Keratinocyte (primary cell): ENCODE measurements around the gene CLSTN2. TPM values are rescaled to one million over a fixed set of nuclear protein-coding genes. Genes with fewer than 3 reads are reported as not detected.

Experiments
- DNase-seq: peaks from one replicate; pipeline ENCODE4 v3.0.0-alpha.2; 2011; ENCODE audit warnings: low read depth, missing footprints, low spot score
- FAIRE-seq: peaks from 2 replicates; lab custom pipeline; 2011; peaks lifted over from hg19 to GRCh38; lab: Jason Lieb, UNC
- H2AFZ ChIP-seq: 2 replicates; pipeline ENCODE4 v1.6.0; 2012; ENCODE audit warnings: low read length, control low read depth, inconsistent platforms; ENCODE audit not compliant: control insufficient read depth
- H3K27ac ChIP-seq: 2 replicates; pipeline ENCODE4 v1.5.1; 2011; ENCODE audit warnings: low read length; ENCODE audit not compliant: control insufficient read depth, insufficient read depth
- H3K27me3 ChIP-seq: 3 replicates; pipeline ENCODE4 v1.6.0; 2011; ENCODE audit warnings: low read length; ENCODE audit not compliant: control insufficient read depth, insufficient read depth; ENCODE audit errors: extremely low read depth
- H3K36me3 ChIP-seq, 2 experiments: 2 replicates in 1 of 2; 3 replicates in 1 of 2; pipeline ENCODE4 v1.5.1; 2011; ENCODE audit warnings: low read length in 2 of 2, mild to moderate bottlenecking in 1 of 2; ENCODE audit not compliant: control insufficient read depth in 2 of 2, insufficient read depth in 2 of 2; ENCODE audit errors: extremely low read depth in 1 of 2
- H3K4me1 ChIP-seq: 3 replicates; pipeline ENCODE4 v1.5.1; 2011; ENCODE audit warnings: low read length; ENCODE audit not compliant: control insufficient read depth, insufficient read depth; ENCODE audit errors: extremely low read depth
- H3K4me2 ChIP-seq: 3 replicates; pipeline ENCODE4 v1.6.0; 2011; ENCODE audit warnings: low read depth, low read length; ENCODE audit not compliant: control insufficient read depth, insufficient read depth; ENCODE audit errors: extremely low read depth
- H3K4me3 ChIP-seq, 3 experiments: fragments of 200-600 bp in 1 of 3; sonication (generic) in 1 of 3; 2 replicates in 2 of 3; 3 replicates in 1 of 3; pipeline ENCODE4 v1.5.1; 2011 to 2016; ENCODE audit warnings: low read length in 3 of 3, mild to moderate bottlenecking in 3 of 3, control low read depth in 2 of 3, inconsistent platforms in 1 of 3, low read depth in 1 of 3, mixed read lengths in 1 of 3, mixed run types in 1 of 3, moderate library complexity in 1 of 3; ENCODE audit not compliant: control insufficient read depth in 2 of 3, insufficient read depth in 2 of 3; ENCODE audit errors: extremely low read depth in 1 of 3
- H3K79me2 ChIP-seq: 2 replicates; pipeline ENCODE4 v1.6.0; 2012; ENCODE audit warnings: low read length; ENCODE audit not compliant: control insufficient read depth, insufficient read depth
- H3K9ac ChIP-seq: 3 replicates; pipeline ENCODE4 v1.6.0; 2011; ENCODE audit warnings: low read length; ENCODE audit not compliant: control insufficient read depth, insufficient read depth; ENCODE audit errors: extremely low read depth
- H3K9me1 ChIP-seq: 3 replicates; pipeline ENCODE4 v1.6.0; 2011; ENCODE audit warnings: low read length; ENCODE audit not compliant: control insufficient read depth, insufficient read depth; ENCODE audit errors: extremely low read depth
- H3K9me3 ChIP-seq: 2 replicates; pipeline ENCODE4 v1.5.1; 2012; ENCODE audit warnings: low read depth, low read length; ENCODE audit not compliant: control insufficient read depth
- H4K20me1 ChIP-seq: 3 replicates; pipeline ENCODE4 v1.6.0; 2011; ENCODE audit warnings: low read length; ENCODE audit not compliant: control insufficient read depth, insufficient read depth; ENCODE audit errors: extremely low read depth
- CTCF ChIP-seq, 3 experiments: IDR thresholded peaks in 1 of 3; conservative IDR thresholded peaks in 1 of 3; optimal IDR thresholded peaks in 1 of 3; 2 replicates in 2 of 3; 3 replicates in 1 of 3; pipeline versions ENCODE3 to v1.5.1; 2011; ENCODE audit warnings: low read length in 3 of 3, mild to moderate bottlenecking in 3 of 3, moderate library complexity in 2 of 3, control low read depth in 1 of 3, inconsistent platforms in 1 of 3; ENCODE audit not compliant: insufficient read depth in 2 of 3; ENCODE audit errors: extremely low read depth in 1 of 3
- EZH2 ChIP-seq: IDR thresholded peaks from one replicate; pipeline ENCODE4 v1.6.1; 2012; ENCODE audit warnings: inconsistent platforms, mild to moderate bottlenecking, low read length, moderate library complexity
- dilution Hi-C: fragments of 300-500 bp; cut with MboI; formaldehyde crosslinking; loops from one replicate; pipeline ENCODE4 v1.7.0; 2020; ENCODE audit warnings: low sequenced_read_pairs; ENCODE audit not compliant: extremely low pct_ligation_motif_present
- polyA plus RNA-seq, 5 experiments: library from polyadenylated mRNA; depleted of rRNA in 3 of 5; stranded (reverse) in 3 of 5; stranded (forward) in 1 of 5; unstranded in 1 of 5; fragments of >200 nt; gene quantifications; 1 replicate in 1 of 5; 2 replicates in 3 of 5; 3 replicates in 1 of 5; pipeline versions ENCODE4 v1.2.1 to v1.2.3, GENCODE V29; 2011 to 2012; ENCODE audit warnings: missing spikeins in 2 of 5, low read depth in 1 of 5, low replicate concordance in 1 of 5

The CLSTN2 gene
- polyA plus RNA-seq, 1 donor (not counting 4 experiments of a cell fraction or from before 2014, with no cell fraction given), result 0.09 TPM

DNA sequence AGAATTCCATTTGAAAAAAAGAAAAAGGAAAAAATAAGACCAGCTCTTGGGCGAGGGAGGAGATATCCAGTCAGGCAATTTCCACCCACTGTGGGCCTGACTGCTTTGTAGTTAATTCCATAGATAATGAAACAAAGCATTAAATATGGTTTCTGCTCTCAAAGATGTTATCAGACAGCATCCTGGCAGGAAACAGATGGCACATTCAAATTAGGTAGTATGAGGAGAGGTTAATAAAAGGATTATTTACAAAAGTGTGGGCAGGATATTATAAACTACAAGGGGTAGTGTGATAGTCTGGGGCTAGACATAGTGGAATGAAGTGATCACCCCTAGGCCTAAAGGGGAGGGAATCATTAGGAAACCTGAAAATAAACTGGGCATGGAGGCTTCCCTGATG lies 193.2 kb downstream of the CLSTN2 start:
- FAIRE-seq (no peak), DNase-seq (no peak)
- Histone ChIP-seq H4K20me1 (no peaks in the 10 kb centered on the region), H3K79me2 (no peaks in the 10 kb centered on the region), H3K9ac (no peak overlapping the region), H3K9me1 (no peaks in the 10 kb centered on the region), H3K4me2 (no peak overlapping the region), H3K27me3 (peaks cover 13% of the 10 kb centered on the region), H3K36me3 (no peaks in the 10 kb centered on the region), H3K4me1 (no peaks in the 10 kb centered on the region), H3K27ac (no peak overlapping the region), H2AFZ (no peak overlapping the region), H3K9me3 (no peaks in the 10 kb centered on the region), H3K4me3 (no peak overlapping the region)
- TF ChIP-seq CTCF (optimal IDR thresholded peaks at IDR 0.05 in 1 of 3, IDR thresholded peaks at IDR 0.05 in 1 of 3, conservative IDR thresholded peaks at IDR 0.05 in 1 of 3; ENCODE audit: extremely low read depth in 1 of 3, insufficient read depth in 2 of 3, low read length in 3 of 3) (no peak), EZH2 (no peak)
- dilution Hi-C loops, result no loop called here

DNA sequence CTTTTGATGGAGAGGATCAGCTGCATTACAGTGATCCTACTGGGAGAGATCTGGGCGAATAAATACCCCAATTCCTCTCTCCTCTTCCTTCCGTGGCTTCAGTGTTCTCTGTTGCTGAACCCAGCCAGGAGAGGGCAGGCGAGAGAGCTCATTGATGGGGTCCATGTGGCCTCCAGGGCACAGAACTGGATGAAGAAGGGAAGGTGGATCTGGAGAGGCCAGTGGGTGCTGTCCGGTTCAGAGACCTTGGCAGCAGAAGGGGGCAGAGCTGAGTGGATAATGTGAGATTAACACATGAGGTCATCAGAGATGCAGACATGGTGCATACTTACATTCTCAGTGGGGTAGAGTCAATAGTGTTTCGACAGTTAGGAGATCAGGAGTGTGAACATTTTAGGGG lies 193.6 kb downstream of the CLSTN2 start:
- H3K36me3 ChIP-seq, result no peaks in the 10 kb centered on the region
- no peak overlapping the region for H3K4me2 ChIP-seq
- no peak for DNase-seq
- no peak overlapping the region for H3K9ac ChIP-seq
- H3K4me3 ChIP-seq, result no peak overlapping the region
- no peaks in the 10 kb centered on the region for H4K20me1 ChIP-seq
- H3K9me3 ChIP-seq, result no peaks in the 10 kb centered on the region
- dilution Hi-C loops, result no loop called here
- no peaks in the 10 kb centered on the region for H3K79me2 ChIP-seq
- no peaks in the 10 kb centered on the region for H3K9me1 ChIP-seq
- no peak for FAIRE-seq
- H3K27me3 ChIP-seq, result peaks cover 13% of the 10 kb centered on the region
- no peak overlapping the region for H2AFZ ChIP-seq
- TF ChIP-seq CTCF (optimal IDR thresholded peaks at IDR 0.05 in 1 of 3, IDR thresholded peaks at IDR 0.05 in 1 of 3, conservative IDR thresholded peaks at IDR 0.05 in 1 of 3; ENCODE audit: extremely low read depth in 1 of 3, insufficient read depth in 2 of 3, low read length in 3 of 3), result peak in 2 of 3 experiments; percentile 44 to 46
- no peak for TF ChIP-seq EZH2
- H3K27ac ChIP-seq, result no peak overlapping the region
- H3K4me1 ChIP-seq, result no peaks in the 10 kb centered on the region
